ENCODE data around the gene HOXC5. TPM values are rescaled to one million over a fixed set of nuclear protein-coding genes. Genes with fewer than 3 reads are reported as not detected.

Gene HOXC5
- total RNA-seq, 2 experiments from 2014 or later = not detected

- H3K27me3 Mint-ChIP-seq = peaks cover 97% of the 10 kb centered on the region
- CTCF ChIA-PET = interaction anchor here (1.1 to 6.1 kb wide), 9 partner anchors 7 to 210 kb away, joined by 3 to 41 read pairs (median 6); partner anchors contain the start of genes HOXC10, HOXC5 and HOXC8
- H3K9me3 Mint-ChIP-seq (ENCODE audit: low read depth) = no peaks in the 10 kb centered on the region
- H3K4me3 Mint-ChIP-seq = no peak overlapping the region
- peaks cover 1% of the 10 kb centered on the region for H3K36me3 Mint-ChIP-seq
- ATAC-seq = no peak
- no peak overlapping the region for H3K27ac Mint-ChIP-seq
- peaks cover 14% of the 10 kb centered on the region for H3K4me1 Mint-ChIP-seq
- no peak for DNase-seq
These were observed 34.5 kb upstream of the HOXC5 start for GRCh38 chr12:53998110-53998899.

DNA sequence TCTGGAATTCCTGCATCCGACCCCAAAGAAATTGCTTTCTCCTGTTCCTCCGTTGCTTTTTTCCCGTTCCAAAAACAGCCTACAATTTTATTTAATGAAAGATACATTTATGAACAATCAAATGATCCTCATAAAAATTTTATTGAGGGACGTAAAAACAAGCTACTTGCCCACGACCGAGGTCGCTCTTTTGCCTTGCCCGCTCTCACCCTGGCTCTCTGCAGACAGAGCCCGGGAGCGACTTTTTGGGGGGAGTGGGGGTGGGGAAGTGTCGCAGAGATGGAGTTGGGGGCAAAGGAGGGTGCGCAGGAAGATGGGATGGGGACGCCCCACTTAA lies 34.0 kb upstream of the HOXC5 start:
- no peak for ATAC-seq
- peaks cover 97% of the 10 kb centered on the region for H3K27me3 Mint-ChIP-seq
- H3K27ac Mint-ChIP-seq = no peak overlapping the region
- CTCF ChIA-PET = interaction anchor here (1.1 to 6.1 kb wide), 7 partner anchors 10 to 209 kb away, joined by 3 to 41 read pairs (median 6); partner anchors contain the start of genes HOXC10, HOXC5 and HOXC8
- no peak overlapping the region for H3K4me3 Mint-ChIP-seq
- peaks cover 1% of the 10 kb centered on the region for H3K36me3 Mint-ChIP-seq
- H3K4me1 Mint-ChIP-seq = peaks cover 14% of the 10 kb centered on the region
- DNase-seq = no peak
- no peaks in the 10 kb centered on the region for H3K9me3 Mint-ChIP-seq (ENCODE audit: low read depth)

DNA sequence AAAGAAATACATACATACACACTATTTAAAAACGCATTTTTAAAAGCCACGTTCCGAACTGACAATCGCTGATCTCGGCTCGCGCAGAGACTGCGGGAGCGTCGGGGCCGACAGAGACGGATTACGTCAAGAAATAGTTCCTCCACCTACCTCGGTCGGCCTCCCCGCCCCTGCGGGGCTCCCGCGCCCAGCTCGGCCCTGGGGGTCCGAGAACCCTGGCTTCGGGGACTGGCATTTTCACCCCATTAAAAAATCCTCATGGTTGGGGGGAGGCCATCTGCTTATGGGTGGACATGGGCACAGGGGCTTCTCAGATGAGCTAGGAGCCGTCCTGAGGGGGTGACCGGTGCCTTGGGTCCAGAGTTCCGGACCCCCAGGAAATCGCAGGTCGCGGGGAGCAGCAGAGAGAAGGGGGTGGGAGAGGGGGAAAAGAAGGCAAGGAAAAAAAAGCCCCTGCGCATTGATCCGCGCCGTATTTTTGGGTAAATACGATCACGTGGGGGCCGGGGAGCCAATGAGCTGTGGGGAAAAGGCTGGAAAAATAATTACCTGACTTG lies 33.2 kb upstream of the HOXC5 start:
- ATAC-seq (no peak), DNase-seq (no peak)
- CTCF ChIA-PET = interaction anchor here (0.6 to 6.1 kb wide), 13 partner anchors 9 to 243 kb away, joined by 3 to 41 read pairs (median 3); partner anchors contain the start of genes HOXC10, HOXC5 and HOXC8
- no peaks in the 10 kb centered on the region for H3K9me3 Mint-ChIP-seq (ENCODE audit: low read depth)
- H3K4me3 Mint-ChIP-seq = peak overlapping the region; percentile 42
- H3K36me3 Mint-ChIP-seq = peaks cover 1% of the 10 kb centered on the region
- H3K27me3 Mint-ChIP-seq = peaks cover 97% of the 10 kb centered on the region
- no peak overlapping the region for H3K27ac Mint-ChIP-seq
- peaks cover 14% of the 10 kb centered on the region for H3K4me1 Mint-ChIP-seq

GRCh38 chr12:54000116-54001114 lies 32.4 kb upstream of the HOXC5 start, which contains the start of gene HOXC9:
Gene HOXC9, plus strand, starts transcription at chr12:54000161. Its CDS starts 28 bp downstream, at chr12:54000189.
- Mint-ChIP-seq H3K4me1 (peaks cover 10% of the 10 kb centered on the region), H3K27ac (no peak within 1 kb of the TSS), H3K27me3 (peaks cover 97% of the 10 kb centered on the region), H3K9me3 (ENCODE audit: low read depth) (no peaks in the 10 kb centered on the region), H3K4me3 (peak within 1 kb of the TSS; percentile 42), H3K36me3 (no peaks in the 10 kb centered on the region)
- CTCF ChIA-PET = interaction anchor here (0.6 to 6.1 kb wide), 10 partner anchors 10 to 215 kb away, joined by 3 to 41 read pairs (median 3); partner anchors contain the start of genes HOXC10 and HOXC5
- DNase-seq = no peak
- no peak for ATAC-seq

- CTCF ChIA-PET = interaction anchor here (1.0 to 8.4 kb wide), 5 partner anchors 15 to 200 kb away, joined by 3 to 136 read pairs (median 11); partner anchors contain the start of genes HOXC10, HOXC5 and SMUG1
- peaks cover 15% of the 10 kb centered on the region for H3K4me1 Mint-ChIP-seq
- H3K27me3 Mint-ChIP-seq = peaks cover 98% of the 10 kb centered on the region
- no peaks in the 10 kb centered on the region for H3K36me3 Mint-ChIP-seq
- H3K4me3 Mint-ChIP-seq = no peak overlapping the region
- no peak overlapping the region for H3K27ac Mint-ChIP-seq
- ATAC-seq = no peak
- H3K9me3 Mint-ChIP-seq (ENCODE audit: low read depth) = no peaks in the 10 kb centered on the region
- DNase-seq = no peak
These were observed 31.3 kb upstream of the HOXC5 start for GRCh38 chr12:54001283-54002187.

DNA sequence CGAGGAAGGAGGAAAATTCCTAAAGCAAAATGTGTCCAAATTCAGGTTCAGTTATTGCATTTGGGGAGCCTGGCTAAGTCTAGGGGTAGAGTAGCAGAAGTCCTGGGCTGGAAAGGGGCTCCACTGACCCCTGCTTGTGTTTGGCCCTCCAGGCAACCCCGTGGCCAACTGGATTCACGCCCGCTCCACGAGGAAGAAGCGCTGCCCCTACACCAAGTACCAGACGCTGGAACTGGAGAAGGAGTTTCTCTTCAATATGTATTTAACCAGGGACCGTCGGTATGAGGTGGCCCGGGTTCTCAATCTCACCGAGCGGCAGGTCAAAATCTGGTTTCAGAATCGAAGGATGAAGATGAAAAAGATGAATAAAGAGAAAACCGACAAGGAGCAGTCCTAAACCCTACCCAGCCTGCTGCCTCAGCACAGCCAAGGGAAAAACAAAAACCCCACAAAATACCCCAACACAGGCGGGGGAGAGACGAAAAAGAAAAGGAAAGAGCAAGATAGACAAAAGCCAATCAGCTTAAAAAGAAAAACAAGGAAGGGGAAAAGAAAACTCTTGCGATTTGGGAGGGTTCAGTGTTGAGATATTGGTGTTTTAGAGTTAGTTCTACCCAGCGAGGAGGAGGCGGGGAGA lies 30.5 kb upstream of the HOXC5 start:
- peaks cover 15% of the 10 kb centered on the region for H3K4me1 Mint-ChIP-seq
- H3K4me3 Mint-ChIP-seq = no peak overlapping the region
- peaks cover 98% of the 10 kb centered on the region for H3K27me3 Mint-ChIP-seq
- CTCF ChIA-PET = interaction anchor here (3.5 to 8.4 kb wide), 4 partner anchors 16 to 205 kb away, joined by 11 to 136 read pairs (median 68); partner anchors contain the start of genes HOXC10 and SMUG1
- ATAC-seq (no peak), DNase-seq (no peak)
- H3K9me3 Mint-ChIP-seq (ENCODE audit: low read depth) = no peaks in the 10 kb centered on the region
- no peaks in the 10 kb centered on the region for H3K36me3 Mint-ChIP-seq
- H3K27ac Mint-ChIP-seq = no peak overlapping the region

DNA sequence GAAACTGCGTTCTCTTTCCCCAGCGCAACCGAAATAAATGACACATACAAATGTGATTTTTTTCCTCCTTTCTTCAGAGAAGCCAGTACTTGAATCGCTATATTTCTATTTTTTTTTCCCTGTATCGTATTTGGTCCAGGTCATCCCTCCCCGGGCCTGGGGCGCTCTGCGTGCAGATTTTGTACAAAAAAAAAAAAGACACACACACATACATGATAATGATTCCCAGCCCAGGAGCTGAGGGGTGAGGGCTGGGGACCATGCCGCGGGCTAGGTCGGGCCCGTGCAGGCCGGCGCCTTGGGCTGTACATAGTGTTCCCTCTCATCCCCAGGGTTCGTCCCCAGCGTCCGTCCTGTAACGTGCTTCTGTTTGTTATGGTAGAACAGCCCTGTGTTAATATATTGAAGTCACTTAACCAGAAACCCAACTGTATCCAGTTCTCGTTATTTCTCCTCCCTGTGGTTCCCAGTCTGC lies 29.9 kb upstream of the HOXC5 start:
- no peak for ATAC-seq
- no peak for DNase-seq
- H3K4me1 Mint-ChIP-seq = peaks cover 13% of the 10 kb centered on the region

GRCh38 chr12:54003625-54004024 lies 29.2 kb upstream of the HOXC5 start:
- H3K36me3 Mint-ChIP-seq = no peaks in the 10 kb centered on the region
- H3K9me3 Mint-ChIP-seq (ENCODE audit: low read depth) = no peaks in the 10 kb centered on the region
- H3K27ac Mint-ChIP-seq = no peak overlapping the region
- CTCF ChIA-PET = interaction anchor here (1.2 to 8.4 kb wide), 8 partner anchors 13 to 211 kb away, joined by 3 to 136 read pairs (median 71); partner anchors contain the start of genes HOXC10, HOXC5, HOXC6 and SMUG1
- peaks cover 98% of the 10 kb centered on the region for H3K27me3 Mint-ChIP-seq
- H3K4me3 Mint-ChIP-seq = no peak overlapping the region
- no peak for DNase-seq
- peaks cover 13% of the 10 kb centered on the region for H3K4me1 Mint-ChIP-seq
- ATAC-seq = no peak

More for the DNA sequence above, 29.9 kb upstream of the HOXC5 start:
- Mint-ChIP-seq H3K4me3 (no peak overlapping the region), H3K27me3 (peaks cover 98% of the 10 kb centered on the region), H3K36me3 (no peaks in the 10 kb centered on the region), H3K27ac (no peak overlapping the region), H3K9me3 (ENCODE audit: low read depth) (no peaks in the 10 kb centered on the region)
- CTCF ChIA-PET = interaction anchor here (1.2 to 8.4 kb wide), 6 partner anchors 16 to 204 kb away, joined by 3 to 136 read pairs (median 27); partner anchors contain the start of genes HOXC10 and SMUG1

GRCh38 chr12:54004063-54004840 lies 28.6 kb upstream of the HOXC5 start:
- Mint-ChIP-seq H3K27me3 (peaks cover 97% of the 10 kb centered on the region), H3K36me3 (no peaks in the 10 kb centered on the region), H3K4me1 (peaks cover 14% of the 10 kb centered on the region), H3K27ac (no peak overlapping the region), H3K4me3 (no peak overlapping the region), H3K9me3 (ENCODE audit: low read depth) (no peaks in the 10 kb centered on the region)
- ATAC-seq (no peak), DNase-seq (no peak)
- CTCF ChIA-PET = interaction anchor here (1.2 to 8.4 kb wide), 9 partner anchors 12 to 210 kb away, joined by 3 to 136 read pairs (median 68); partner anchors contain the start of genes HOXC10, HOXC5, HOXC6 and SMUG1

DNA sequence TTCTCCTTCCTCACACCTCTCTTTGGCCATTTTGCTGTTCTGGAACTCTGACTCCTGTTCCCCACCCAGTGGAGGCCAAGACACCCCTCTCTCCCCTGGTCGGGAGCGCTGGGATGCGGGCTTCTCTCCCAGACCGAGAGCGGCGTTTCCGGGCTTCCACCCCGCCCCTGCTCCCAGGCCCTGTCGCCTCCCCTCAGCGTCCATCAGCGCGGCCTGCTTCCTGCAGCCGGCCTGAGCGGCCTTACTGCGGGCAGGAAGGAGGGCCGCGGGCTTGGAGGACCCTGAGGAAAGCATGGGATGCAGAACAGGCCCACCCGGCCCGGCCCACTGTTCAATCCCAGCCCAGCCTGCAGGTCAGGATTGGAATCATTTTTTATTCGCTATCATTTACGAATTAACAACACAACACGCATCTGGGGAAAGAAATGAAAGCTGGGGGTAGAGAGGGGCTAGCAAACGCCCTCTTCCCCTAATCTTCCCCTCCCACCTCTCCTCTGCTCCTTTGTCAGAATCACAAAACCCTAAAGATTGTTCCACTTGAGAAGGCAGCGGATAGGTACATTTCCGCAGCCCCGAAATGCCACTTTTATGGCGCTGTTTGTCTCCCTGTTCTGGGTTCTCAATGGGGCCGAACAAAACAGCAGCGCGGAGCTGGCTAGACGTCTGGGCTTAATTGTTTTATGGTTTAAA lies 27.9 kb upstream of the HOXC5 start:
- Mint-ChIP-seq H3K9me3 (ENCODE audit: low read depth) (no peaks in the 10 kb centered on the region), H3K27me3 (peaks cover 97% of the 10 kb centered on the region), H3K27ac (no peak overlapping the region), H3K36me3 (no peaks in the 10 kb centered on the region), H3K4me1 (peaks cover 15% of the 10 kb centered on the region), H3K4me3 (no peak overlapping the region)
- ATAC-seq = no peak
- no peak for DNase-seq
- CTCF ChIA-PET = interaction anchor here (0.9 to 8.4 kb wide), 18 partner anchors 7 to 210 kb away, joined by 3 to 136 read pairs (median 6); partner anchors contain the start of genes HOXC10, HOXC4, HOXC5 and HOXC6

Data from activated CD8-positive, alpha-beta memory T cell treated with anti-CD3 and anti-CD28 coated beads, Interleukin-2, amount 10 ng/mL, durations not matched to agents 7 days and 5 days (primary cell).